ENCODE results near the gene OXCT1.

The OXCT1 gene

GRCh38 chr5:41885286-41885685 is 15.1 kb upstream of the OXCT1 start:
- TF ChIP-seq CTCF (IDR thresholded peaks at IDR 0.05; ENCODE audit: insufficient read depth, low read length, poor library complexity, severe bottlenecking) = no peak
- Histone ChIP-seq H3K4me3 (replicated peaks; ENCODE audit: low read depth, low read length) (no peak overlapping the region), H3K27me3 (replicated peaks; ENCODE audit: control insufficient read depth, insufficient read depth, low read length) (no peaks in the 10 kb centered on the region), H3K36me3 (ENCODE audit: control insufficient read depth, insufficient read depth, low read length) (no peaks in the 10 kb centered on the region)
- no peak for DNase-seq (ENCODE audit: extremely low read depth, insufficient read length)

GRCh38 chr5:41883936-41884335 is 13.7 kb upstream of the OXCT1 start:
- no peak for DNase-seq (ENCODE audit: extremely low read depth, insufficient read length)
- no peaks in the 10 kb centered on the region for H3K36me3 ChIP-seq (ENCODE audit: control insufficient read depth, insufficient read depth, low read length)
- TF ChIP-seq CTCF (IDR thresholded peaks at IDR 0.05; ENCODE audit: insufficient read depth, low read length, poor library complexity, severe bottlenecking) = no peak
- H3K27me3 ChIP-seq (replicated peaks; ENCODE audit: control insufficient read depth, insufficient read depth, low read length) = no peaks in the 10 kb centered on the region
- no peak overlapping the region for H3K4me3 ChIP-seq (replicated peaks; ENCODE audit: low read depth, low read length)

GRCh38 chr5:41883243-41883642 is 13.0 kb upstream of the OXCT1 start:
- no peaks in the 10 kb centered on the region for H3K36me3 ChIP-seq (ENCODE audit: control insufficient read depth, insufficient read depth, low read length)
- no peak for DNase-seq (ENCODE audit: extremely low read depth, insufficient read length)
- no peak for TF ChIP-seq CTCF (IDR thresholded peaks at IDR 0.05; ENCODE audit: insufficient read depth, low read length, poor library complexity, severe bottlenecking)
- H3K27me3 ChIP-seq (replicated peaks; ENCODE audit: control insufficient read depth, insufficient read depth, low read length) = no peaks in the 10 kb centered on the region
- H3K4me3 ChIP-seq (replicated peaks; ENCODE audit: low read depth, low read length) = no peak overlapping the region

GRCh38 chr5:41882765-41883164 is 12.5 kb upstream of the OXCT1 start:
- Histone ChIP-seq H3K27me3 (replicated peaks; ENCODE audit: control insufficient read depth, insufficient read depth, low read length) (no peaks in the 10 kb centered on the region), H3K36me3 (ENCODE audit: control insufficient read depth, insufficient read depth, low read length) (no peaks in the 10 kb centered on the region), H3K4me3 (replicated peaks; ENCODE audit: low read depth, low read length) (no peak overlapping the region)
- DNase-seq (ENCODE audit: extremely low read depth, insufficient read length) = no peak
- TF ChIP-seq CTCF (IDR thresholded peaks at IDR 0.05; ENCODE audit: insufficient read depth, low read length, poor library complexity, severe bottlenecking) = no peak

- H3K4me3 ChIP-seq (replicated peaks; ENCODE audit: low read depth, low read length) = no peak overlapping the region
- TF ChIP-seq CTCF (IDR thresholded peaks at IDR 0.05; ENCODE audit: insufficient read depth, low read length, poor library complexity, severe bottlenecking) = no peak
- H3K27me3 ChIP-seq (replicated peaks; ENCODE audit: control insufficient read depth, insufficient read depth, low read length) = no peaks in the 10 kb centered on the region
- no peaks in the 10 kb centered on the region for H3K36me3 ChIP-seq (ENCODE audit: control insufficient read depth, insufficient read depth, low read length)
- no peak for DNase-seq (ENCODE audit: extremely low read depth, insufficient read length)
These were observed 8.6 kb upstream of the OXCT1 start for GRCh38 chr5:41878643-41879478.

Measured in GM06990 (cell line).